SKM-1 (cell line): Measurements from ENCODE around the gene HERC2.
"Not testable (repeated sequence)": the region's sequence is repeated elsewhere in the genome, so short reads cannot be mapped to it uniquely, and the experiment has no call there.

Experiments
- DNase-seq: peaks from one replicate; lab custom pipeline; 2025; ENCODE audit not compliant: unreplicated experiment; lab: John Stamatoyannopoulos, UW

The HERC2 gene

GRCh38 chr15:28286031-28286430 lies 35.9 kb downstream of the HERC2 start:
- DNase-seq = no peak

DNA sequence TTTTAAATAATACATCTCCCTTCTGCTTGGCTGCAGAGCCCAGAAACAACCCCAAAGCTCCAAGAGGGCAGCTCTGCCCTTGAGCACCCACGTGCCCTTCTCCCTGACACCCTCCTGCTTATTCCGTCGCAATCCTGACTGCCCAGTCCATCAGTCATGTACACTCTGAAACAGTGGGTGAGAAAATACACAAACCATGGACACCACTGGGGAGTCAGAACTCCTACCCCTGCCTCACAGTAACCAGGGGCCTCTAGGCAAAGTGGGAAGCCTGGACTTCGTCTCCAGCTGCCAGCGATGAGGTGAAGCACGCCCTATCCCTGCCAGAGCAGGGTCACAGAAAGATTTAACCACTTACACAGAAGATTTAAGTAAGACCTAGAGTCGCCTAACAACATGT lies 40.1 kb downstream of the HERC2 start:
- no peak for DNase-seq

DNA sequence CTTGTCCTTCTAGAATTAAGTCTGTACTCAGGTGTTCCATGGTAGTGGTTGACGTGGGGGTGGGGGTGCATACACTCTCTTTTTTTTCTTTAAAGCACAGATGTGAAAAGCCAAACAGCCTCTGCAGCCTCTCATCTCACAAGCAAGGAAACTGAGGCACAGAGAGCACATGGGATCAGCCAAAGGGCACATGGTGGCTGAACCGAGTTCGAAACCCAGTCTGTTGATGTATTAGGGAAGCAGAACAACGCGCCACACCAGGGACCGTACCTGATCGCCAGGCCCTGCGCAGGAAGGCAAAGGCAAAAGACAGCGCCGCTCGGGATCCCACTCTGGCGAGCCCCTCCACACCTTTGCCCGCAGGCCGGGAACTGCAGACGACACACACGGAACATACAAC lies 47.3 kb downstream of the HERC2 start:
- DNase-seq = no peak

GRCh38 chr15:28273873-28274610 lies 47.9 kb downstream of the HERC2 start:
- no peak for DNase-seq

- no peak for DNase-seq
Observed at GRCh38 chr15:28273468-28273867, 48.5 kb downstream of the HERC2 start.

GRCh38 chr15:28272587-28272986 lies 49.4 kb downstream of the HERC2 start:
- no peak for DNase-seq

GRCh38 chr15:28271697-28272260 lies 50.2 kb downstream of the HERC2 start:
- no peak for DNase-seq

DNA sequence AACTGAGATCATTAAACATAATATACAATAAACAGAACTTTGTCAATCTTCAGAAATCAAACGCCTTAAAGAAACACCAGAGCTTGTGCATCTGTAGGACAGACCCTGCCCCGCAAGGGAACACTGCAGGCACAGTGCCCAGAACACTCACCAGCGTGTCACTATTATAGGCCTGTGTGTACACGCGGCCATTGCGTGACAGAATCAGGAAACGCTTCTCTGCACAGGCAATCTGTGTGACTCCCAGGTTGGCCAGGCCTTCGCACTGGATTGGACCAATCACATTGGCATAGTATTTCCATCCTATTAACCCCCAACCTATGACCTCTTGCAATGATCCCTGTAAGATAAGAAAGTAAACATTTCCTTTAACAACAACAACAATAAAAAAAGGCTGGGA lies 52.9 kb downstream of the HERC2 start:
- no peak for DNase-seq

GRCh38 chr15:28267727-28268126 lies 54.3 kb downstream of the HERC2 start:
- no peak for DNase-seq

GRCh38 chr15:28265334-28266019 lies 56.5 kb downstream of the HERC2 start:
- DNase-seq = no peak

DNA sequence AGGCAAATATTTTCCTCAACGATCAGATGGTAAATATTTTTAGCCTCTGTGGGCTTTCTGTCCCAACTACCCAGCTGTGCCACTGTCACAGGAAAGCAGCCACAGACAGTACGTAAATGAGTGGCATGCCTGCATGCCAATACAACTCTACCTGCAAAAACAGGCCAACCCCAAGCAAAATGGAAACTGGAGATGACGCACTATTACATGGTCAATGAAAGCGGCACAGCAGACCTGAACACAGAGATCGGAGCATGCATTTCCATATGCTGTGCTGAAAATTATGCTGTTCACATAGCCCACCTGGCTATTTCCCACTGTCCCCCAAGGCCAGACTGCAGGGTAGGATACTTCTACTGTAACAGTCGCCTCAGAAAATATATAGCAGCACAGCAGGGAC lies 57.8 kb downstream of the HERC2 start:
- DNase-seq = no peak

DNA sequence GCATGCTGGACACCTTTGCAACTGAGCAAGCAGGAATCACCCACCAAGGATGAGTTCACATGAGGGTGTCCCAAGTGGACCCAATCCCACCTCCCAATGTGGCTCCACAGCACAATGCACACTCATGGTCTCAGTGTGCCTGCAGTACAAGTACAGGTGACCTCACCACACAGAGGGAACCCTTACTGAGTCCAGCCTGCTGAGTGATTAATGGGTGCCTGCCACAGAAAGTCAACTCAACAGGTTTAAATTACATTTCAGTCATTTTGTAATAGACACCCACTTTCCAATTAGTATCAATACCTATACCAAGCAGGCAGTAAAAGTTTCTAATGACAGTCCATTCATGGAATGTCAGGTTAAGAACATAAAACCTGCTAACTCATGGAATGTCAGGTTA lies 59.5 kb downstream of the HERC2 start:
- no peak for DNase-seq

GRCh38 chr15:28260722-28261121 lies 61.3 kb downstream of the HERC2 start:
- no peak for DNase-seq

DNA sequence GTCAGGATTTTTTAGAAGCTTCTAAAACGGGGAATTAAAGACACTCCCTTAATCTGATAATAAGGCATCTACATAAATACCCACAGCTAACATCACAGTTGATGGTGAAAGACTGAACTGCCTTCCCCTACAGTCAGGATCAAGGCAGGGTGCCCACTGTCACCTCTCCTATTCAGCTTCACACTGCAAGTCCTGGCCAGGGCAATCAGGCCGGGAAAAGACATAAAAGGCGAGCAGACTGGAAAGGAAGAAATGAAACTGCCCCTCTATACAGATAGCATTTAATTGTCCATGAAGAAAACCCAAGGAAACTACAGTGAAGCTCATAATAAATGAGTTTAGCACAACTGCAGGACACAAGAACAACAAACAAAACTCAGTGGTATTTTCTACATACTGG lies 61.7 kb downstream of the HERC2 start:
- DNase-seq = no peak

GRCh38 chr15:28255965-28256364 lies 66.0 kb downstream of the HERC2 start:
- no peak for DNase-seq

DNA sequence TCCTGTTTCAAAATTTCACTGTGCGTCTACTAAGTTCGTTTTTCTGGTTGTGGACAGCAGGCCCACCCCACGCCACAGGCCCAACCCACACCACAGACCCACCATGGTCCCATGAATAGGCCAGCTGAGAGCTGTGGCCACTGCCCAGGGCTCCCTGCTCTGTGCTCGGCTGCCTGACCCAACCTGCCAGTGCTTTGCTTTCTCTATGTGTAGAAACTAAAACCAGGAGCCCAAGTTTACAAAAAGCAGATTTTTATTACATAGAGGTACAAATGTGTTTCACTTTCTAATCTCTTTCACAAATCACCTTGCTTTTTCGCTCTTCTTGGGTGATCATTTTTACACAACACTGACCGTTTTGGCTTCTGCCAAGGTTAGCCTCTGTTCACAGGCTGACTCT lies 69.1 kb downstream of the HERC2 start:
- DNase-seq = no peak

DNA sequence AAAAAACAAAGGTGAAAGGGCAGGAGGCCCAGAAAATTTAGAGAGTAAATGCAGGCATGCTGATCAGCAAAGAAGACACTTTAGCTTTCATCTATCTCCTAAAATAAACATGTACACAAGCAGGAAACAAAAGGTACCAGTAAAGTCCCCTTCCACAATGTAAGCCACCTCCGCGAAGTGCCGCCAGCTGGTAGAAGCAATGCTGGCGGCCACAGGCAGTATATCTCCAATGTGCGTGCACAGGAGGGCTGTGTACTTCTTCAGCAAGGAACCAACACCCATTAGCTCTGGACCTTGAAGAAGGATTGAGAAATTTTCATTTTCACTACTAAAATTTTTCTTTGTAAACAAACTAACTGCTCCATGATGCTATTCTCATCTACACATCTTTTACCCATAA lies 75.4 kb downstream of the HERC2 start:
- DNase-seq = no peak

DNA sequence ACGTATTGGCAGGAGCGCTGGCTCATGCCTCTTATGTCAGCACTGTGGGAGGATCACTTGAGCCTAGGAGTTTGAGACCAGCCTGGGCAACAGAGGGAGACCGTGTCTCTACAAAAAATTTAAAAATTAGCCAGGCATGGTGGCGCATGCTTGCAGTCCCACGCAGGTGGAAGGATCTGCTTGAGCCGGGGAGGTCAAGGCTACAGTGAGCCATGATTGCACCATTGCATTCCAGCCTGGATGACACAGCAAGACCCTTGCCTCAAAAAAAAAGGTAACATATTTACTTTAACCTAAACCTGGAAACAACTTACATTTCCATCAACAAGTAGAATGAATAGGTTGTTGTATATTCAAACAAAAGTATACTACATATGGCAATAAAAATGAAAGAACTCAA lies 78.1 kb downstream of the HERC2 start:
- DNase-seq = no peak

DNA sequence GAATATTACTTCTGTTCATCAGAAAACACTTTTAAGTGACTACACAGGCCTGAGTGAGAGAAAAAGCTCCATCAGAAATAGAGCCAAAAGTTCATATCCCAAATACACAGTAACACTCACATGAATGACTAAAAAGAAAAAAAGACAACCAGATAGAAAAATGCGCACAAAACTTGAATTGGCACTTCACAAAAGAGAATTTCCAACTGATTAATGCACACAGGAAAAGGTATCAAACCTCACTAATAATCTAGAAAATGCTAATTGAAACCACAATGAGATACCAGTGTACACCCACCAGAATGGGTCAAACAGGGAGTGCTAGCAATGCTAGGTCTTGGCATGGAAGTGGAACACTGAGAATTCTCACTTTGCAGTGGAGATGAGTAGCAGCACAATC lies 78.6 kb downstream of the HERC2 start:
- DNase-seq = no peak

GRCh38 chr15:28238296-28238695 lies 83.7 kb downstream of the HERC2 start:
- DNase-seq = not testable (repeated sequence)

DNA sequence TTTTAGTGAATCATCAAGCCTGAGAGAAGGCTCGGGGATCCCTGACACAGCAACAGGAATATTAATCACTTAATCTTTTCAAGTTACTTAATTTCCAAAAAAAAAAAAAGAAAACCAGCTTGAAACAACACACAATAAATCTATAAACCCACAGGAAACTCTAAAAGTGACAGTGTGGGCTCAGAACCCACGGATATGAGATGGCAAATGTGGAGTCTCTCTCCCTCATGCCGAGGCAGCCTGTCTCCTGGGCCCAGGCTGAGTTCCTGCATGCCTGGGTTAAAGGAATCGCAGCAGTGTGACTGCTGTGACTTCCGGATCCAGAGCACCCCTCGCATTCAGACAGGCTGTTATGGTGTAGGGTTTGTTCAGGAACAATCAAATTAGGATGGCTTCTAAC lies 90.2 kb downstream of the HERC2 start:
- DNase-seq = not testable (repeated sequence)

GRCh38 chr15:28231336-28231735 lies 90.6 kb downstream of the HERC2 start:
- DNase-seq = not testable (repeated sequence)
